Measurements from ENCODE around the gene CLDN4.
"Not testable (repeated sequence)": the region's sequence is repeated elsewhere in the genome, so short reads cannot be mapped to it uniquely, and the experiment has no call there.

Gene CLDN4

DNA sequence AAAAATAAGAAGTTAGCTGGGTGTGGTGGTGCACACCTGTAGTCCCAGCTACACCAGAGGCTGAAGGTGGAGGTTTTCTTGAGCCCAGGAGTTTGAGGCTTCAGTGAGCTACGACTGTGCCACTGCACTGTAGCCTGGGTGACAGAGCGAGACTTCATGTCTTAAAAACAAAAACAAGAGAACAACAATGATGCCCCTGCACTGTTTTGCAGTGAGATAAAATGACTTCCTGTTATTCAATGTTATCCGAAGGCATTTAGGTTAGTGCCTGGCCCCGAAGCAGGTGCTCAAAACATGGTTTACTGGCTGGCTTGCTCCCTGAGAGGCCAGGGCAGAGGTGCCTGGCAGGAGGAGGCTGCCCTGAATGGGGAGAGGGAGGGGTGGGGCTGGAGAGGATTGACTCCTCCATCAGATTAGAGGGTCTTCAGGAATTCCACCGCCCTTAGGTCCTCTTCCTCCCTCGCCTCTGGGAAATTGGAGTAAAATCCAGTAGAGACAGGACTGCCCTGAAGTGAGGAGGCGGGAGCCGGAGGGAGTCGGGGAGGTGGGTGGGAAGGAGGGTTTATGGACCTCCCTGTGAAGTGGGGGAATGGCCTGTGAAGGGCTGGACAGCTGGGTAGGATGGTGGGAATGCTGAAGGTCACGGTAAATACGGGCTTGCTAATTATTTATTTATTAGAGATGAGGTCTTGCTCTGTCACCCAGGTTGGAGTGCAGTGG lies 6.8 kb upstream of the CLDN4 start:
- no peak for DNase-seq

DNA sequence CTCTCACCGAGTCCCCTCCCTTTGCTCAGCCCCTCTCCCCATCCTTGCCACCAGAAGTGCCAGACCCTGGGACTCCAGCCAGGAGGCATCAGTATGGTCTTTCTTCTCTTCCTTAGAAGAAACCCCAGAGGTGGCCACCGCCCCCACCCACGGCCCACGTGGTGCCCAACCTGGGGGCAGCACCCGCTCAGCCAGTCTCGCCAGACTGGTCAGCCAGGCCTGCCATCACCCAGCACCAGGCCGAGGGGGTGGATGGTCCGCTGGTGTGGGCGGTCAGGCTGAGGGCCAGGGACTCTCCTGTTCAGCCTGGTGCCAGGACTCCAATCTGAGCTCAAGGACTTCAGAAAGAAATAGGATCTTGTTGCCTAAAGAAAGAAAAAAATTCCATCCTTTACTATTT lies 5.8 kb upstream of the CLDN4 start:
- DNase-seq = no peak

DNA sequence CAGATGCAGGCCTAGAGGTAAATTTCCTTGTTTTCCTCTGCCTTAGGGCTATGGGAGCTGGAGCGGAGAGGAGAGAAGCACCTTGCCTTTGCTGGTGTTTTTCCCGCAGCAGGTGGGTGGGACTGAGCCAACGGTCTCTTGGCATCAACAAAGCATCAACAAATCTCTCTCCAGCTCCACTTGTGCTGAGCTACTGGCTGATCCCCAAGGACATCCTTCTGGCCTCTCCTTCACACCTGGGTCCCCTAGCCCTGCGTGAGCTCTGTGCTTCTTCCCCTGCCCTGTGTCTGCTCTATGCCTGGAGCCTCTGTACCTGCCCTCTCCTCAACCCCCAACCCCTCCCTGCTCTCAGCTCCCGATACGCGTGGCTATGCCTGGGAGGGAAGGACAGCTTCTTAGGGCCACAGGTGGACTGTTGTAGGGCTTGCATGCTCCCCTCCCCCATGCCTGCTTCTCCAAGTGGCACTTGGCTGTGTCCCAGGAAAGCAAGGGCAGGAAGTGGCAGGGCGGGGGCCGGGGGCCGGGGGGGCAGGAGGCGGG lies 3.2 kb upstream of the CLDN4 start:
- no peak for DNase-seq

DNA sequence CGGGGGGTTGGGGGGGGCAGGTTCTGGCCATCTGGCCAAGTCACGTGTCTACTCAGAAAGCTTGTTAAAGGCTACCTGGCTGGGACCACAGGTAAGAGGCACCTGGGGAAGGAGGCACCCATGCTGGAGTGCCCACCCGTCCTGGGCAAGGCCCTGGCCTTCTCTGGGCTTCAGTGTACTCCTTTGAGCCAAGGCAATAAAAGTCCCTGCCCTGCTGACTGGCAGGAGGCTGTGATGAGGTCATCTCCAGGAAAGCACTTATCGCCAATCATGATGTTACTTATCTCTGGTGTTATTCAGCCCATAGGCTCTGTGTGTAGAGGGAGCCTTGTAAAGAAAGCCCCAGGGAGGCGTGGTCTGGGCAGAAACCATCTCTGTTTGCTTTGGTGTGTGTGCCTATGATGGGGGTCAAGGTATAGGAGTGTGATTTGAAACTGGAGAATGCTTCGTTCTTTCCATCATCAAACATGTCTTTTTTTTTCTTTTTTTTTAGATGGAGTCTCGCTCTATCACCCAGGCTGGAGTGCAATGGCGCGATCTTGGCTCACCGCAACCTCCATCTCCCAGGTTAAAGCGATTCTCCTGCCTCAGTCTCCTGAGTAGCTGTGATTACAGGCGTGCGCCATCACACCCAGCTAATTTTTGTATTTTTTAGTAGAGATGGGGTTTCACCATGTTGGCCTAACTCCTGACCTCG lies 2.5 kb upstream of the CLDN4 start:
- DNase-seq = no peak

DNA sequence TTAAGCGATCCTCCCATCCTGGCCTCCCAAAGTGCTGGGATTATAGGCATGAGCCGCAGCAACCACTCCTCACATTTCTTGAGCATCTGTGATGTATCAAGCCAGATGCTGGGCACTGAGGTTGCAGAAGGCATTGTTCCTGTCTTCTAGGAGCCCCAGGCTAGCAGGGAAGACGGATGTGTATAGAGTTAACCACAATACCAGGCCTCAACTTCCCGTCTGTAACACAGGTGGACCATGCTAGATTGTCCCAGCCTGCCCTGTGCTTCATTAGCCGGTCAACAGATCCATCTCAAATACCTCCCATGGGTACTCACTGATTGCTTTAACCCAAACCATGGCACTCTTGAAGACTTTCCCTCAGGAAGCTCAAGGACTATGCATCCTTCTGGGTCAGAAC lies 1.8 kb upstream of the CLDN4 start:
- no peak for DNase-seq

DNA sequence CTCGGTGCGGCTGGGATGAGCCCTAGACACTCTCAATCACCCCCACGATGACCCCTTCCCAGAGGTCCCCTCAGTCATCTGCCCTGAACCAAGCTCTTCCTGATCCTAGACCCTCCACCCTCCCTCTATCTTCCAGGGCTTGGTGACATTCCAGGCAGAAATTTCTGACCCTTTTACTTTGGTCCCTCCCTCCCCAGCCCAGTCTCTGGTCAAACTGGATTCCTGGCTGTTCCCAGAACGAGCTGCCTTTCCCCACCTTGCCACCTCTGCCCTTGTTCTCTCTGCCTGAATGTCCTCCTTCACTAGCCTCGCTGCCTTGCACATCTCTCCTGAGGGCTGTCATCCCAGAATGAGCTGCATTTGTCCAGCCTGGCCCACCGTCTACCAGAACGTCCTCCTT lies 1.3 kb upstream of the CLDN4 start:
- DNase-seq = no peak

DNA sequence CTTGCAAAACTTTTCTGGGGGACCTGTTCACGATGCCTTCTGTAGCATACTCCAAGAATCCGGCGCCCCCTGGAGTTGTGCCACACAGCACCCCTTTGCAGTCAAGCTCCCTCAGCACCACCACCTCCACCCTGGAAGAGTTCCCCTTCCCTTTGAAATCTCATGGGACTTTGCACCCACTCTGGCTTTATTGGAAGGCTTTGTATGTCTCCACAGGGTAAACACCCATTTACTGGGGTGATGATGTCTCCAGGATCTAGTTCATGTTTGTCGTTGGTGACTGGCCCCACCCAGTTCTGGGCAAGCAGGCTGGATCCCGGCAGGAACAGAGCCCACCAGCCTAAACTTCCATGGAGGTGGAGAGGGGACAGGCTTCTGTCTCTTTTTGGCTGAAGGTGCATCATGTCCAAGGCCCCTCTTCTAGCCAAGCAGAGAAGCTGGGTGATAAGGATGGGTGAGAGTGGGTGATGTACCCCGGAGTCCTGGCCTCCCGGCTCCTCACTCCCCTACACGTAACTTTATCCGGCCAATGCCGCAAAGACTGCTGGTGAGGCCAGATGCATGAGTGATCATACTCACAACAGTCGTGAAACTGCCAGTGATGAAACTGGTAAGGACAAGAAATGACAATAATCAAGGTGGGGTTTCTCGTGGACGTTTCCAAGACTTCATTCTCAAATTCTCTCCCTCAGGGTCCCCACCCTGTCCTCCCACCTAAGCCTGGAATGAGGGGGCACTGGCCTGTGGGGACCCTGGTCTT lies 695 bp upstream of the CLDN4 start:
- no peak for DNase-seq

DNA sequence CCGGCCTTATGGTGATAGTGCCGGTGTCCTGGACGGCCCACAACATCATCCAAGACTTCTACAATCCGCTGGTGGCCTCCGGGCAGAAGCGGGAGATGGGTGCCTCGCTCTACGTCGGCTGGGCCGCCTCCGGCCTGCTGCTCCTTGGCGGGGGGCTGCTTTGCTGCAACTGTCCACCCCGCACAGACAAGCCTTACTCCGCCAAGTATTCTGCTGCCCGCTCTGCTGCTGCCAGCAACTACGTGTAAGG lies 713 bp downstream of the CLDN4 start:
- no peak for DNase-seq

DNA sequence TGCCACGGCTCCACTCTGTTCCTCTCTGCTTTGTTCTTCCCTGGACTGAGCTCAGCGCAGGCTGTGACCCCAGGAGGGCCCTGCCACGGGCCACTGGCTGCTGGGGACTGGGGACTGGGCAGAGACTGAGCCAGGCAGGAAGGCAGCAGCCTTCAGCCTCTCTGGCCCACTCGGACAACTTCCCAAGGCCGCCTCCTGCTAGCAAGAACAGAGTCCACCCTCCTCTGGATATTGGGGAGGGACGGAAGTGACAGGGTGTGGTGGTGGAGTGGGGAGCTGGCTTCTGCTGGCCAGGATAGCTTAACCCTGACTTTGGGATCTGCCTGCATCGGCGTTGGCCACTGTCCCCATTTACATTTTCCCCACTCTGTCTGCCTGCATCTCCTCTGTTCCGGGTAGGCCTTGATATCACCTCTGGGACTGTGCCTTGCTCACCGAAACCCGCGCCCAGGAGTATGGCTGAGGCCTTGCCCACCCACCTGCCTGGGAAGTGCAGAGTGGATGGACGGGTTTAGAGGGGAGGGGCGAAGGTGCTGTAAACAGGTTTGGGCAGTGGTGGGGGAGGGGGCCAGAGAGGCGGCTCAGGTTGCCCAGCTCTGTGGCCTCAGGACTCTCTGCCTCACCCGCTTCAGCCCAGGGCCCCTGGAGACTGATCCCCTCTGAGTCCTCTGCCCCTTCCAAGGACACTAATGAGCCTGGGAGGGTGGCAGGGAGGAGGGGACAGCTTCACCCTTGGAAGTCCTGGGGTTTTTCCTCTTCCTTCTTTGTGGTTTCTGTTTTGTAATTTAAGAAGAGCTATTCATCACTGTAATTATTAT lies 1.2 kb downstream of the CLDN4 start:
- no peak for DNase-seq

DNA sequence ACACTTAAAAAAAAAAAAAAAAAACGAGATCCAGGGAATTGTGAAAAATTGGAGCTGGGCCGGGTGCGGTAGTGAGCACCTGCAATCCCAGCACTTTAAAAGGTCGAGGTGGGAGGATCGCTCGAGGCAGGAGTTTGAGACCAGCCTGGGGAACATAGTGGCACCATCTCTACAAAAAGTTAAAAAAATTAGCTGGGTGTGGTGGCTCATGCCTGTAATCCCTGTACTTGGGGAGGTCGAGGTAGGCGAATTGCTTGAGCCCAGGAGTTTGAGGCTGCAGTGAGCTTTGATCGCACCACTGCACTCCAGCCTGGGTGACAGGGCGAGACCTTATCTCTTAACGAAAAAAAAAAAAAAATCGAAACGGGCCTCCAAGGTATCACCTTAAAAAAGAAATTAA lies 2.0 kb downstream of the CLDN4 start:
- DNase-seq = no peak

DNA sequence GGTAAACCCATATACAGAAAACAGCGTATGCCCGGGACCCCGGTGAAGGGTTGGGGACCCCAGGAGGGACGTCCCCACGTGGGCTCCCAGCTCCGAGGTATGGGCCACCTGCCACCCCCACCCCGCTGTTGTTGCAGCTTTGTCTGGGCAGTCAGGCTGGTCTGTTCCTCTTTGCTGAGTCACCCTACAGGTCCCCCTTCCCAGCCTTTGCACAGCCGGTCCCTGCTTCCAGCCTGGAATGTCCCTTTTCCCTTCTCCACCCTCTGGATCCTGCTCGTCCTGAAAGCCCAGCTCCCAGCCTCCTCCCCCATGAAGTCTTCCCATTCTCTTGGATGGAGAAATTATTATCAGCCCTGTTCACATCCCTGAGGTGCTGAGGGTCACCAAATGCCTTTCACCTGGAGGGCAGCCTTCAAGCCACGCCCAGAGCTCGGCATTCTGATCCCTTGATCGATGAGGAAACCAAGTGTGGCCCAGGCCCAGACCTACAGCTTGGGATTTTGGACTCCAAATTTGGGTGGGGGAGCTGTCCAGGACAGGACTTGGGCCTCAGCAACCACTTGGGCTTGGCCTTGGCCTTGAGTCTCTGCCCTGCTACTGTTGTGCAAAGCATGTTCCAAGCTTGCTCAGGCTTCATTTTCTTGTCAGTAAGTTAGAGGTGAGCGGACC lies 2.6 kb downstream of the CLDN4 start:
- no peak for DNase-seq

DNA sequence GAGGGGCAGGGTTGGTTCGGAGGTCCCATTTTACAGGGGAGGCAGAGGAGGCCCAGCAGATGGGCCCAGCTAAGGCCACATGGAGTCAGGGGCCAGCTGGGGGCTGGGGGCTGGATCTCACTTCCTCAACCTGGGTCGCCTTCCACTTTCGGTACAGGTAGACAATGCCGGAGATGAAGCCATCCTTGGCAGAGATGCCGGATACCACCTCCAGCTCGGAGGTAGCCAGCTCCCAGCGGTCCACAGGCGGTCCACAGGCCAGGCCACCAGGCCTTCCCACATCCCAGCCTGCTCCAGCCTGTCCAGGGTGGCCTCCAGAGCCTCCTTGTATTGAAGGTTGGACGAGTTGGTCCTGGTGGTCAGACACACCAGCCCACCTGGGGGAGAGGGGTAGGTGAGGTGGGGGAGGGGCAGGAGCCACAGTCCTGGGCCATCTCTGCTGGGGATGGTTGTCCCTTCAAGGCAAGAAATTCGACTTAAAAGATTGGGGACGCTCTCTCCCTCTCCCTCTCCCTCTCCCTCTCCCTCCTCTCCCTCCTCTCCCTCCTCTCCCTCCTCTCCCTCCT lies 3.9 kb downstream of the CLDN4 start:
- DNase-seq = no peak

DNA sequence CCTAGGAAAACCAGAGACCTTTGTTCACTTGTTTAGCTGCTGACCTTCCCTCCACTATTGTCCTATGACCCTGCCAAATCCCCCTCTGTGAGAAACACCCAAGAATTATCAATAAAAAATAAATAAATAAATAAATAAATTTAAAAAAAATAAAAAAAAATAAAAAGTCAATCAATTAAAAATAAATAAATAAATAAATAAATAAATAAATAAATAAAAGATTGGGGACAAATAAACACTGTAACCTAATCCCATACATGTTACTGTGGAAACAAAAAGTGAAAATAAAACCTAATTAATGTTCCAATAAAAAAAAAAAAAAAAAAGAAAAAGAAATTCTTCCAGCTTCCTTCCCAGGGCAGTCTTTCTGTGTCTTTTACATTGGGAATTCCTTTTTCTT lies 6.4 kb downstream of the CLDN4 start:
- DNase-seq = not testable (repeated sequence)

DNA sequence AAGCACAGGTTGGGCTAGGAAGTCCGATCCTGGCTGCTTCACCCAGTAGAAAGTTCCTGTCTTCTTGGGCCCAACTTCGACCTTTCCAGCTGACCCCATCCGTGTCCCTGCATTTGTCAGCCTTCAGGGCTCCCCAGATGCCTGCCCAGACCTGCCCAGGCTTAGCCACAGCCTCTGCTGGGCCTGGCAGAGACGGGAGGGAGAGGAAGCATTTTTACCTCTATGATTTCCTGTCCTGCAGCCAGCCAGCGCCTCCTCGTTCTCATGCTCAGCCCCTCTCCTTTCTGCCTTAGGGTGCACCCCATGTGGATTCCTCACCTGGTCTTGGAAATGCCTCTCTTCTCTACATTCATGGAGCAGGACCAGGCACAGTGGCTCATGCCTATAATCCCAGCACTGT lies 7.8 kb downstream of the CLDN4 start:
- DNase-seq = no peak

DNA sequence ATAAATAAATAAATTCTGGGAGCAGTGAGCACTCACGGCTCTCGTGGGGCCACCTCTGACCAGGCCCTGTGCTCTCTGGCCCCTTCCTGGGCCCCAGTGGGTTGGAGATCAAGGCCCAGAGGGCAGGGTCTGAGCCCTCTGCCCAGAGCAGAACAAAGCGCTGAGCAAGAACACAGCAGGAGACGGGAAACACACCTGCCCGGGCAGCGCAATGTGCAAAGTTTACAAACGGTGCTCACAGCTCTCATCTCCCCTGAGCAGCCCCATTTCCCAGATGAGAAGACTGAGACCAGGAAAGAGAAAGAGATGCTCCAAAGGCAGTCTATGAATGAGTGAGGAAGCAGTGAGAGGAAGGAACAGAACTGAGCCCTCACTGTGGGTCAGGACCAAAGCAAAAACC lies 8.5 kb downstream of the CLDN4 start:
- DNase-seq = no peak

DNA sequence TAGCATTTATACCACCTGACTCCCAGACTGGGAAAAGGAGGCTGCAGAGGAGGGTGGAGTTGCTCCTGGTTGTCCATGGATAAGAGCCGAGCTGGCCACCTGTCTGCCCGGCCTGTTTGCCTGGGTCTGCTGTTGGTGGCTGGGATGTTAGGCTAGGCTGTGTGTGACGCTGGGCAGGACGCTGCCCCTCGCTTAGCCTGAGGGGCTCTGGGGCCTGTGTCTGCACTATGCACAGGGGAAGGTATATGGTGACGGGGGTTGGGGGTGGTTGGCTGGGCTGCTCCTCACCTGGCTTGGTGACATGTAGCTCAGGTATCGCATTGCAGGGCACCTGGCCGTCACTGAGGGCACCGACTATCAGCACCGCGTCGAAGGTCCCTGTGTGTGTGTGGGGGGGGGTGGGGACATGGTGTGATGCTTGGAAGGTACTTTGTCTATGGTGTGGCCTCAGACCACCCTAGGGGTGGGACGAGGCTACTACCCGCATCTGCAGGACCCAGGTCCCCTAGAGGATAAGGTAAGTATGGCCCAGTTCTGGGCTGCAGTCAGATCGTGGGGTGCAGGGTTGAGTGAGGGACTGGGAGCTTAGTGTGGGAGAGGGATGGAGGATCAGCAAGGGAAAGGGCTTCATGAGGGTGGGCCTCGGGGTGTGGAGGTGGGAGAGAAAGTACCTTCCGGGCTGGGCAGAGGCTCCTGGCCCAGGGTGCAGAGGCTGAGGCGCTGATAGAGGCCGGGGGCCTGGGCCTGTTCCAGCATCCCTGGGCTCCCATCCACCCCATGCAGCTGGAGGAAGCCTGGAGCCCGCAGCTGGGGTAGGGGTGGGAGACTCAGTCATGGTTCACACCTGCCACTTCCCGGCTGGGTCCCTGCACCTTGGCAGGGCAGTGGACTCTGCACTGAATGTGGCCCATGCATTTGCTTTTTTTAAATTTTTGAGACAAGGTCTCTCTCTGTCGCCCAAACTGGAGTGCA lies 9.2 kb downstream of the CLDN4 start:
- no peak for DNase-seq

DNA sequence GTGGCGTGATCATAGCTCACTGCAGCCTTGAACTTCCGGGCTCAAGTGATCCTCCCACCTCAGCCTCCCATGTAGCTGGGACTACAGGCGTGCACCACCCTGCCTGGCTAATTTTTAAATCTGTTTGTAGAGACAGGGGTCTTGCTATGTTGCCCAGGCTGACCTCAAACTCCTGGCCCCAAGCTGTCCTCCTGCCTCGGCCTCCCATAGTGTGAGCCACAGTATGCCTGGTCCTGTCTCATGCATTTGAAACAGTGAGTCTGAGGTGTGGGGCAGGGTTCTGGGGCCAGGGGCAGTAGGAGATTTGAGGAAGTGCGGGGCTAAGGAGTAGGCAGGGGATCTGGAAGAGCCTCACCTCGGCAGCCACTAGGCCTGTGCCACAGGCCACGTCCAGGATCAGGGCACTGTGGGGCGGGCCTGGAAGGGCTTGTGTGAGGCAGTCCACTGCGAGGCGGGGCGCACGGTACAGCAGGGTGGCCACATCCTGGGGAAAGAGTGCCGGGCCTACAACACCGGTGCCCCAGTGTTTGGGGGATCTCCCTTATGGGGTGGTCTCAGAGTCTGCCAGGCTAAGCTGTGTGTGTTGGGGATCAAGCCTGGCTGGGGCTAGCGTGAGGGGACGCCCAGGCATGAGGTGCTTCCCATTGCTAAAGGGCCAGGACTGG lies 10.1 kb downstream of the CLDN4 start:
- DNase-seq = no peak

DNA sequence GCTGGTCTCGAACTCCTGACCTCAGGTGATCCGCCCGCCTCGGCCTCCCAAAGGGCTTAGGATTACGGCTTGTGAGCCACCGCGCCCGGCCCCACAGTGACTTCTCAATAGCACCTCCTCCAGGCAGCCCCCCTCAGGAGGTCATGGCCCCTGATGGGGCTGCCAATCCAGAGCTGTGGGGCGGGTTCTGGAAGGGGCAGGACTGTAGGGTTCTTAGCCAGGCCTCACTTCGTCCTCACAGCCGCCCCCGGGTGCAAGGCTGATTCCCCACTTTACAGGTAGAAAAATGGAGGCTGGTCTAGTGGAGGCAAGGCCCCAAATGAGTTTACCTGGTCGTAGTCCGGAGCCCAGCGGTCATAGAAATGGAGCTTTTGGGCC lies 10.9 kb downstream of the CLDN4 start:
- DNase-seq = no peak

DNA sequence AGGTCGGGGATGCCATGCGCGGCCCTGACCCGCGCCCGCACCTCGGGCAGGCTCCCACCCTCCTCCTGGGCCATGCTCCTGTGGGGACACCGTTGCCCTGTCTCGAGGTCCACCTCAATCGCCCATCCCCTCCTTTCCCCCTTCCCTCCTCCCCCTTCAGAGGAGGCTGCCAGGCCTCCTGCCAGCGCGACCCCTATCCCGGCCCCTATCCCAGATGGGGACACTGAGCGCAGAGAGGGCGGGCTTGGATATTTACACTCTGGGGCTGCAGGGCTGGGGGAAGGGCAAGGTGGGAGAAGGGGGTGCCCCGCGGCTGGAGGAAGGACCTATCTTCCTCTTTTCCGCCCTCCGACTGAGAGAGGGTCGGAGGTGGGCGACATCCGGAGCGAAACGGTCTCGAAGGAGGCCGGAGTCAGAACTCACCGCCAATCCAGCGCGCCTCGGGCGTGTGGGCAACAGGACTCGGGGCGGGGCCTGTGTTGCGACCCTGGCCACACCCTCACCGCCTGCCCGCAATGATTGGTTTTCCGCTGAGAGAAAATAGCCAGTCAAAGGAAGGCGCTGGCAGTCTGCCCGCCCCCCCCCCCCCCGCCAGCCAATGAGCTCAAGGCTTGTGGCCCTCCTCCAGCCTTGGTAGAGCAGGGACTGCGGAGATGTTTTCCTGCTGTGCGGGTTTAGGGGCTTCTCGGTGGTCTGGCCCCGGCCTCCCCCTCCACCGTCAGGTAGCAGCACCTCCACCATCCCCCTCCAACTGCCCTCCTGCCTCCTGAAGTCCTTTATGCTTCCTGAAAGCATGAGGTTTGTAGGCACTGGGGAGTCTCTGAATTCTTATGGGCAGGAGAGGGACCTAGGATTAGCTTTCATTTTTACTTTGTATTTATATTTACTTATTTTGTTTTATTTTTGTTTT lies 11.5 kb downstream of the CLDN4 start, which contains the start of gene METTL27:
Gene METTL27 (minus strand): TSS at position 450 of the 910 bp plus-strand sequence. CDS start 376 bp downstream, at position 74.
- DNase-seq = peak; percentile 89

All from activated gamma-delta T cell treated with Interleukin-2 at 50 U/mL for 16 hours (primary cell).